ENCODE results near the gene DSTN.

GRCh38 chr20:17560344-17561074 is 9.4 kb upstream of the DSTN start:
- TF ChIP-seq POLR2AphosphoS5 (IDR thresholded peaks at IDR 0.05; ENCODE audit: low read depth, low read length) (no peak), CTCF (IDR thresholded peaks at IDR 0.05) (no peak)

Measured in Panc1 (cell line).